ENCODE data around the gene ETV3. TPM values are rescaled to one million over a fixed set of nuclear protein-coding genes. Genes with fewer than 3 reads are reported as not detected.

Gene ETV3
- total RNA-seq, 1 donor from 2014 or later: 41.0 TPM

DNA sequence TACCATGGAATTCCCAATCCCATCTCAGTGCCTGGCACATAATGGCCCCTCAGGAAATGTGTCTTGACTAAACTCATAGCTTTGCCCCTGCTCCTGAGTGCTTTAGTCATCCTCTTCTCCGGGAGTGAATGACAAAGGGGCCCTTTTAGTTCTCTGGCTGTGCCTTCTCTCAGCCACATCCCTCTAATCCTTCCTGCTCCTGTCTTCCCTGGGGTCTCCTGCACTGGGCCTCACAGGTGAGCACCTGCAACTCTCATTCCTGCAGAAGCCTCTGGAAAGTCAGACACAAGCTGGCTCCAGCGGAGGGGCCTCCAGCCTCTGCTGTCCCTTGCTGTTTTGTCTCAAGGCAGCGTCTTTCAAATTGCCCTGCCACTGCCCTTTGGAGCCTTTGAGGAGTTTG lies 24.6 kb downstream of the ETV3 start:
- peaks cover 36% of the 10 kb centered on the region for H3K27me3 Mint-ChIP-seq
- DNase-seq (ENCODE audit: extremely low spot score, unreplicated experiment): no peak
- no peak for TF ChIP-seq CTCF (conservative IDR thresholded peaks at IDR 0.05)
- H3K27ac Mint-ChIP-seq: no peak overlapping the region
- peaks cover 16% of the 10 kb centered on the region for H3K4me1 Mint-ChIP-seq (ENCODE audit: unreplicated experiment)
- H3K9me3 Mint-ChIP-seq: no peaks in the 10 kb centered on the region
- H3K36me3 Mint-ChIP-seq: no peaks in the 10 kb centered on the region
- H3K4me3 Mint-ChIP-seq: no peak overlapping the region

DNA sequence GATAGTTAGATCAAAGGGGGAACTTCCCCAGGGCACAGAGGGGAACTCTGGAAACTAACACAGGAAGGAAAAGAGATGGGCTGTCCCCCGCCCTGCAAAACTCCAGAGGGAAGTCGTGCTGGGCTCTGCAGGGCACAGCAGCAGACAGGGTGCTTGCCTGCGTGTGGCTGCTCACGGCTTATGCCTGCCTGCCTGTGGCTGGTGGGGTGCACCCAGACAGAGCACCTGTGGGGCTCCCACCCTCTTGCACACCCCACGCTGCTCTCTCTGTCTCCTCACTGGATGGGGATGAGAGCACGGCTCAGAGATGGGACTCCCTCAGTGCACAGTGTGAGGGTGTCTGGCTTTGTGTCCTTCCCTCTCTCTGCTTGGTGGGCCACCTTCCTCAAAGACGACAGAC lies 25.1 kb downstream of the ETV3 start:
- H3K27me3 Mint-ChIP-seq: peaks cover 41% of the 10 kb centered on the region
- H3K9me3 Mint-ChIP-seq: no peaks in the 10 kb centered on the region
- no peak overlapping the region for H3K4me3 Mint-ChIP-seq
- no peaks in the 10 kb centered on the region for H3K36me3 Mint-ChIP-seq
- DNase-seq (ENCODE audit: extremely low spot score, unreplicated experiment): no peak
- H3K4me1 Mint-ChIP-seq (ENCODE audit: unreplicated experiment): peaks cover 16% of the 10 kb centered on the region
- TF ChIP-seq CTCF (conservative IDR thresholded peaks at IDR 0.05): no peak
- H3K27ac Mint-ChIP-seq: no peak overlapping the region

- Mint-ChIP-seq H3K27me3 (peaks cover 47% of the 10 kb centered on the region), H3K9me3 (no peaks in the 10 kb centered on the region), H3K27ac (no peak overlapping the region), H3K4me3 (no peak overlapping the region), H3K36me3 (no peaks in the 10 kb centered on the region), H3K4me1 (ENCODE audit: unreplicated experiment) (peaks cover 16% of the 10 kb centered on the region)
- DNase-seq (ENCODE audit: extremely low spot score, unreplicated experiment): no peak
- no peak for TF ChIP-seq CTCF (conservative IDR thresholded peaks at IDR 0.05)
Observed at GRCh38 chr1:157112186-157112867, 25.9 kb downstream of the ETV3 start.

DNA sequence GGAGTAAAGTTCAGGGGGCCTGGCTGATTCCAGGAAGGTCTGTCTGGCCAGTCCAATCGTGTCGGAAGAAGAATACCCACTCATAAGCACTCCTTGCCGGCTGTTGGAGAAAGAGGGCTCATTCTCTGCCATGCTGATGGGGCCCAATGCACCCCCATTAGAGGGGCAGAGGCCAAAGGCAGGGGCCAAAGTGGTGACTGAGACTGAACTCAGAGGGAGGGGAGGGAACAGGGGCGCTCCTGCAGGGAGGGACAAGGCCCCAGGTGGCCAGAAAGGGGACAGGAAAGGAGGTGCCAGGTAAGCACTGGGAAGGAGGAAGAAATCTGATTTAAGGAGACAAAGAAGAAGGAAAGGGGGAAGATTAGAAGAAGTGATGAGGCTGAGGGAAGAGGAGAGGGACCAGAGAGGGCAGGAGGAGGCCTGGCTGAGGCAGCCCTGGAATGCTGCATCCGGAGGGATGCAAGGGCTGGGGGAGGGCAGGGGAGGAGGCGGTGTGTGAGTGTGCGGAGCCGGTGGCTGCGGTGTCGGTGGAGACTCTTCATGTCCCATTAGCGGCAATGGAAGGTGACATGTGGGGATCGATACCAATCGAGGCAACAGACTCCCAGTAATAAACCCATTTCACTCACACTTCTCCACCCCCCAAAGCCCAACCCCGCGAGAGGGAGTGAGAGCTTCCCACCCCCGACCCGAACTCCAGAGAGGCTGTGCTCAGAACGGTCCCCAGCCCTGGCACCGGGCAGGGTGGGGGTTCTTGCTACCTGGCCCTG lies 26.6 kb downstream of the ETV3 start:
- Mint-ChIP-seq H3K4me3 (no peak overlapping the region), H3K9me3 (no peaks in the 10 kb centered on the region), H3K27ac (no peak overlapping the region), H3K4me1 (ENCODE audit: unreplicated experiment) (peaks cover 16% of the 10 kb centered on the region), H3K36me3 (no peaks in the 10 kb centered on the region), H3K27me3 (peaks cover 55% of the 10 kb centered on the region)
- TF ChIP-seq CTCF (conservative IDR thresholded peaks at IDR 0.05): no peak
- DNase-seq (ENCODE audit: extremely low spot score, unreplicated experiment): no peak

GRCh38 chr1:157110686-157111085 lies 27.5 kb downstream of the ETV3 start:
- no peak for TF ChIP-seq CTCF (conservative IDR thresholded peaks at IDR 0.05)
- Mint-ChIP-seq H3K9me3 (no peaks in the 10 kb centered on the region), H3K27me3 (peaks cover 62% of the 10 kb centered on the region), H3K4me3 (no peak overlapping the region), H3K27ac (no peak overlapping the region), H3K36me3 (no peaks in the 10 kb centered on the region), H3K4me1 (ENCODE audit: unreplicated experiment) (peaks cover 16% of the 10 kb centered on the region)
- no peak for DNase-seq (ENCODE audit: extremely low spot score, unreplicated experiment)

Measured in type B pancreatic cell (in vitro differentiated cells).